Measurements from ENCODE around the gene NEK6.

NEK6 gene

DNA sequence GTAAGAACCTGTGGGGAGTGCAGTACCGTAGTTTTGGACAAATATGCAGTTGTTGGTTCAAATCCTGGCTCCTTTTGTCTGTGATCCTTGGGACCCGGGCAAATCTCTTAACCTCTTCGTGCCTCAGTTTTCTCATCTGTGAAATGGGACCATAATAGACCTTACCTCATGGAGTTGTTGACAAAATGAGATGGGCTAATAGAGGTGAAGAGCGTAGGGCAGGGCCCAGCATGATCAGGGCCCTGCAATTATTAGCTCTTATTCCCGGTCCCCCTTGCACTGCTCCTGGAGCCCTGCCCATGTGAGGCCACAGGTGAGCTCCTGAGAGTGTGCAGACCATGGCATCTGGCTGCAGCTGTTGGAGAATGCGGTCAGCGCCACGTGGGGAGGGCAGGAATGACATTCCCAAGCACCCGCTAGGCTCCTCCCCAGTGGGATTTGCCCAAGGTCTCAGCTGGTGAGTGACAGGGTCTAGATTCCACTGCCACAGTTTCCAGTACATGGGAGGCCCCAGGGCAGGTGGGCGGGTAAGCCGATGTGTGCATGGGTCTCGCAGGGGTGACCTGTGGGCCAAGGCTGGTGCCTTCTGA, 41.0 kb downstream of the NEK6 start:
- no peaks in the 10 kb centered on the region for H3K9me3 ChIP-seq
- no peak overlapping the region for H3K4me3 ChIP-seq (ENCODE audit: low read depth, low read length)
- no peak for DNase-seq
- no peaks in the 10 kb centered on the region for H3K27me3 ChIP-seq
- H3K36me3 ChIP-seq, result no peaks in the 10 kb centered on the region
- H3K4me1 ChIP-seq, result no peaks in the 10 kb centered on the region
- TF ChIP-seq, protein P1, sequence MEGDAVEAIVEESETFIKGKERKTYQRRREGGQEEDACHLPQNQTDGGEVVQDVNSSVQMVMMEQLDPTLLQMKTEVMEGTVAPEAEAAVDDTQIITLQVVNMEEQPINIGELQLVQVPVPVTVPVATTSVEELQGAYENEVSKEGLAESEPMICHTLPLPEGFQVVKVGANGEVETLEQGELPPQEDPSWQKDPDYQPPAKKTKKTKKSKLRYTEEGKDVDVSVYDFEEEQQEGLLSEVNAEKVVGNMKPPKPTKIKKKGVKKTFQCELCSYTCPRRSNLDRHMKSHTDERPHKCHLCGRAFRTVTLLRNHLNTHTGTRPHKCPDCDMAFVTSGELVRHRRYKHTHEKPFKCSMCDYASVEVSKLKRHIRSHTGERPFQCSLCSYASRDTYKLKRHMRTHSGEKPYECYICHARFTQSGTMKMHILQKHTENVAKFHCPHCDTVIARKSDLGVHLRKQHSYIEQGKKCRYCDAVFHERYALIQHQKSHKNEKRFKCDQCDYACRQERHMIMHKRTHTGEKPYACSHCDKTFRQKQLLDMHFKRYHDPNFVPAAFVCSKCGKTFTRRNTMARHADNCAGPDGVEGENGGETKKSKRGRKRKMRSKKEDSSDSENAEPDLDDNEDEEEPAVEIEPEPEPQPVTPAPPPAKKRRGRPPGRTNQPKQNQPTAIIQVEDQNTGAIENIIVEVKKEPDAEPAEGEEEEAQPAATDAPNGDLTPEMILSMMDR (IDR thresholded peaks at IDR 0.05; ENCODE audit: low read depth, low read length), result no peak

DNA sequence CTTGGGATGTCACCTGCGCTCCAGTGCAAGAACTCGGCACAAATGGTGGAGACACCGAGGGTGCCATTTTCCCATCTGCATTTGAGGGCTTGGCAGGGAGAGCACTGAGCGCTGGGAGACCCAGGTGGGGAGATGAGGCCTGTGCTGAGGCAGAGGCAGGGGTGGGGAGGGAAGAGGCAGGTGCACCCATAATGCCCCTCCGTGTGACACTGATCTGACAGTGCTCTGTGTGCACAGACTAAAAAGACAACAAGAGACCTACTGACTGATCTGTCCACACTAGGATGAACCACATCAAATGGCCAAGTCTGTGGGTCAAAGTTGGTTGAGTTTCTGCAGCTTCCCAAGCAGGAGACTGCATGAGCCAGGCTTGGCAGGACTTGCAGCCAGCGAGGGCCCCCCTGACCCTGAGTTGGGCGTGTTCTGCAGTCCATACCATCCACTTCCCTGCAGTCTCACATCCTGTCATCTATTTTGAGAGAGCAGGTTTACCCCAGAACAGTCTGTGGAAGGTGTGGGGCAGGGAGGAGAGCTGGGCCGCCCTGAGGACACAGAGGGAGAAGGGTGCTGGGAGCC, 41.9 kb downstream of the NEK6 start:
- H3K4me3 ChIP-seq (ENCODE audit: low read depth, low read length), result no peak overlapping the region
- no peaks in the 10 kb centered on the region for H3K9me3 ChIP-seq
- TF ChIP-seq, protein P1 (IDR thresholded peaks at IDR 0.05; ENCODE audit: low read depth, low read length), result no peak
- H3K4me1 ChIP-seq, result no peaks in the 10 kb centered on the region
- H3K36me3 ChIP-seq, result no peaks in the 10 kb centered on the region
- DNase-seq, result no peak
- H3K27me3 ChIP-seq, result no peaks in the 10 kb centered on the region

- no peaks in the 10 kb centered on the region for H3K4me1 ChIP-seq
- TF ChIP-seq, protein P1 (IDR thresholded peaks at IDR 0.05; ENCODE audit: low read depth, low read length), result no peak
- no peaks in the 10 kb centered on the region for H3K36me3 ChIP-seq
- H3K4me3 ChIP-seq (ENCODE audit: low read depth, low read length), result no peak overlapping the region
- no peak for DNase-seq
- H3K27me3 ChIP-seq, result no peaks in the 10 kb centered on the region
- H3K9me3 ChIP-seq, result no peaks in the 10 kb centered on the region
Measured at GRCh38 chr9:124300312-124300711, 42.6 kb downstream of the NEK6 start.

- no peaks in the 10 kb centered on the region for H3K4me1 ChIP-seq
- no peak for DNase-seq
Measured at GRCh38 chr9:124302921-124303320, 45.2 kb downstream of the NEK6 start.

GRCh38 chr9:124303762-124304161, 46.0 kb downstream of the NEK6 start:
- TF ChIP-seq, protein P1 (IDR thresholded peaks at IDR 0.05; ENCODE audit: low read depth, low read length), result no peak
- DNase-seq, result no peak
- Histone ChIP-seq H3K36me3 (no peaks in the 10 kb centered on the region), H3K4me3 (ENCODE audit: low read depth, low read length) (no peak overlapping the region), H3K4me1 (no peaks in the 10 kb centered on the region), H3K9me3 (no peaks in the 10 kb centered on the region), H3K27me3 (no peaks in the 10 kb centered on the region)

More at GRCh38 chr9:124302921-124303320, 45.2 kb downstream of the NEK6 start:
- no peak overlapping the region for H3K4me3 ChIP-seq (ENCODE audit: low read depth, low read length)
- TF ChIP-seq, protein P1 (IDR thresholded peaks at IDR 0.05; ENCODE audit: low read depth, low read length), result no peak
- no peaks in the 10 kb centered on the region for H3K9me3 ChIP-seq
- no peaks in the 10 kb centered on the region for H3K36me3 ChIP-seq
- no peaks in the 10 kb centered on the region for H3K27me3 ChIP-seq

DNA sequence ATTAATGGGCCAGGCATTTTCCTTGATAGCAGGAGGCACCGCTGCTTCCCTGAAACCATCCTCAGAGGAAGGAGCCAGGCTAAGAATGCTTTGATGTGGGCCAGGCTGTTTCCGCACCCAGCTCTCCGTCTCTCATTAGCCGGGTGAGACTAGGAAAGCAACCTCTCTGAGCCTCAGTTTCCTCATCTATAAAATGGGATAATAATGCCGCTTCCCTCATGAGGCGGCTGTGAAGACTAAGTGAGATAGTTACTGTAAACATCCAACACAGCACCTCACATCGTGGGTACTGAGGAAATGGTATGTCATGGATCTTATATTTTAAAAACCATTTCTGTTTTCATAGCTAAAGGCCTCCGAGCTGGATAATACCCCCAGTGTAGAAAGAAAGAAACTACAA, 46.5 kb downstream of the NEK6 start:
- no peaks in the 10 kb centered on the region for H3K9me3 ChIP-seq
- no peaks in the 10 kb centered on the region for H3K27me3 ChIP-seq
- no peak for DNase-seq
- TF ChIP-seq, protein P1 (IDR thresholded peaks at IDR 0.05; ENCODE audit: low read depth, low read length), result no peak
- no peaks in the 10 kb centered on the region for H3K4me1 ChIP-seq
- no peaks in the 10 kb centered on the region for H3K36me3 ChIP-seq
- no peak overlapping the region for H3K4me3 ChIP-seq (ENCODE audit: low read depth, low read length)

Measured in BE2C (cell line).